K562 (cell line): ENCODE data around the gene DUS1L. TPM values are rescaled to one million over a fixed set of nuclear protein-coding genes. Genes with fewer than 3 reads are reported as not detected.
A peak's percentile ranks its signal among the peaks of the same experiment; 100 is the strongest.

Experiments
- ATF7 ChIP-seq: fragments of 450-650 bp; IDR thresholded peaks from 2 replicates; pipeline ENCODE4 v1.7.1; 2014; ENCODE audit warnings: mild to moderate bottlenecking, moderate library complexity
- ERF ChIP-seq: fragments of 450-650 bp; formaldehyde crosslinking; IDR thresholded peaks from 2 replicates; pipeline ENCODE4 v1.4.0; 2020; ENCODE audit warnings: mild to moderate bottlenecking, mixed read lengths
- FIP1L1 ChIP-seq: fragments of 200-400 bp; formaldehyde crosslinking; IDR thresholded peaks from 2 replicates; pipeline ENCODE4 v1.6.1; 2018; ENCODE audit warnings: mild to moderate bottlenecking, low read depth, low read length; ENCODE audit not compliant: poor library complexity, severe bottlenecking
- GATAD2B ChIP-seq: fragments of 450-650 bp; IDR thresholded peaks from 2 replicates; pipeline ENCODE4 v1.6.1; 2017; ENCODE audit warnings: mild to moderate bottlenecking, borderline replicate concordance
- JUNB ChIP-seq: fragments of 450-650 bp; formaldehyde crosslinking; conservative IDR thresholded peaks from 2 replicates; pipeline ENCODE4 v1.4.0; 2020; ENCODE audit warnings: mild to moderate bottlenecking
- NFRKB ChIP-seq: fragments of 450-650 bp; IDR thresholded peaks from 2 replicates; pipeline ENCODE4 v1.6.1; 2016; ENCODE audit warnings: low read depth
- NONO ChIP-seq, 2 experiments: fragments of 200-400 bp in 1 of 2; fragments of 450-650 bp in 1 of 2; formaldehyde crosslinking in 1 of 2; IDR thresholded peaks; 2 replicates each; pipeline ENCODE4 v1.6.1; 2017; ENCODE audit warnings: low read depth in 2 of 2, mild to moderate bottlenecking in 2 of 2, moderate library complexity in 2 of 2, low read length in 1 of 2
- PHF8 ChIP-seq: fragments of 200-600 bp; sonication (generic); IDR thresholded peaks from 2 replicates; pipeline ENCODE4 v1.6.1; 2012; ENCODE audit warnings: mixed run types, mild to moderate bottlenecking, inconsistent platforms, low read length, moderate library complexity, borderline replicate concordance
- RBM34 ChIP-seq: fragments of 200-400 bp; formaldehyde crosslinking; IDR thresholded peaks from 2 replicates; pipeline ENCODE4 v1.6.1; 2018; ENCODE audit warnings: low read length, borderline replicate concordance; ENCODE audit not compliant: insufficient read depth
- SMAD2 ChIP-seq: fragments of 150-350 bp; IDR thresholded peaks from 2 replicates; pipeline ENCODE4 v1.6.1; 2014; ENCODE audit warnings: low read depth, mild to moderate bottlenecking, low read length
- SRSF3 ChIP-seq: fragments of 200-400 bp; formaldehyde crosslinking; IDR thresholded peaks from 2 replicates; pipeline ENCODE4 v1.6.1; 2016; ENCODE audit warnings: mild to moderate bottlenecking, low read length, moderate library complexity; ENCODE audit not compliant: insufficient read depth
- TBP ChIP-seq: optimal IDR thresholded peaks from 2 replicates; pipeline ENCODE3; 2011; ENCODE audit warnings: low read depth, low read length, improper control_type of control experiment
- ZNF212 ChIP-seq: fragments of 450-650 bp; formaldehyde crosslinking; IDR thresholded peaks from 2 replicates; pipeline ENCODE4 v1.4.0; 2020; ENCODE audit warnings: mild to moderate bottlenecking
- ZNF282 ChIP-seq: sonication (generic); formaldehyde crosslinking; IDR thresholded peaks from 2 replicates; pipeline ENCODE4 v1.8.1; 2023; ENCODE audit warnings: missing genetic modification reagents
- ZNF766 ChIP-seq: fragments of 200-800 bp; sonication (Bioruptor generic); conservative IDR thresholded peaks from 2 replicates; pipeline ENCODE4 v1.6.1; 2016; ENCODE audit warnings: missing genetic modification characterization, missing compliant biosample characterization
- polyA plus RNA-seq, 8 experiments: library from polyadenylated mRNA; depleted of rRNA in 4 of 8; stranded (reverse) in 5 of 8; unstranded in 3 of 8; fragments of >200 nt; fragmentation: Nextera tagmentation in 2 of 8; fragmentation: Illumina TruSeq in 1 of 8; extraction: Ambion mirVana in 2 of 8; extraction: Trizol in 1 of 8; gene quantifications; 2 replicates each; pipeline versions ENCODE4 v1.2.1 to v1.2.3, GENCODE V29; 2011 to 2014; ENCODE audit warnings: inconsistent platforms in 1 of 8, missing spikeins in 1 of 8
- total RNA-seq, 7 experiments: library from RNA; depleted of rRNA in 6 of 7; stranded (reverse); fragments of >200 nt in 6 of 7; fragmentation: Illumina TruSeq in 2 of 7; extraction: Trizol in 2 of 7; gene quantifications; 2 replicates each; pipeline versions ENCODE4 v1.2.1 to v1.2.3, GENCODE V29; 2011 to 2021; ENCODE audit warnings: low replicate concordance in 1 of 7
- TF ChIP-seq, protein P1 (sequence below): IDR thresholded peaks from 3 replicates; pipeline ENCODE4 v1.6.1; 2011; ENCODE audit warnings: borderline replicate concordance, mild to moderate bottlenecking; ENCODE audit not compliant: insufficient read length, insufficient read depth
- TF ChIP-seq, protein P2 (sequence below): conservative IDR thresholded peaks from 2 replicates; pipeline ENCODE4 v1.6.1; 2011; ENCODE audit warnings: low read depth, mild to moderate bottlenecking, low read length; ENCODE audit not compliant: control insufficient read depth
- TF ChIP-seq, protein P3 (sequence below): fragments of 250-450 bp; sonication (Bioruptor Pico); IDR thresholded peaks from 2 replicates; pipeline ENCODE4 v1.8.0; 2021; ENCODE audit warnings: moderate library complexity, mild to moderate bottlenecking, inconsistent platforms
- TF ChIP-seq, protein P4 (sequence below), 2 experiments: fragments of 250-450 bp in 1 of 2; fragments of 450-650 bp in 1 of 2; sonication (Bioruptor Pico) in 1 of 2; IDR thresholded peaks; 2 replicates each; pipeline versions ENCODE4 v1.6.1 to v1.8.0; 2016 to 2021; ENCODE audit warnings: mild to moderate bottlenecking in 2 of 2, moderate library complexity in 2 of 2, missing compliant biosample characterization in 1 of 2, missing genetic modification characterization in 1 of 2
- TF ChIP-seq, protein P5 (sequence below): sonication (generic); formaldehyde crosslinking; IDR thresholded peaks from 2 replicates; pipeline ENCODE4 v1.8.1; 2023; ENCODE audit warnings: mild to moderate bottlenecking, missing genetic modification reagents
- TF ChIP-seq, protein P6 (sequence below): sonication (generic); formaldehyde crosslinking; IDR thresholded peaks from 2 replicates; pipeline ENCODE4 v1.8.1; 2023; ENCODE audit warnings: mild to moderate bottlenecking, missing genetic modification reagents, moderate library complexity

The DUS1L gene
- total and polyA plus RNA-seq, 9 of the 15 experiments (the other 6 are each of a cell fraction or from before 2014, with no cell fraction given): 7.8 to 210 (median 83.9) TPM

DNA sequence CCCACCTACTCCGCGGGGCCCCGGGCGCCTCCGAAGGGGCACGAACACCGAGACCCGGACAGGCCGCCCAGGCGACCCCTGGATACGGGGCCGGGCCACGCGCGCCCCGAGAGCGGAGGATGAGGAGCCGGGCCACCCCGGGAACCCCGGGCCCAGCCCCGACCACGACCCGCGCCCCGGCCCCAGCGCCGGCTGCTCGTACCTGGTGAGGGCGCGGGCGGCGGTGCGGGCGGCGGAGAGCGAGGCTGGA is 32.2 kb upstream of the DUS1L start (continued):
- TF ChIP-seq, protein P1, sequence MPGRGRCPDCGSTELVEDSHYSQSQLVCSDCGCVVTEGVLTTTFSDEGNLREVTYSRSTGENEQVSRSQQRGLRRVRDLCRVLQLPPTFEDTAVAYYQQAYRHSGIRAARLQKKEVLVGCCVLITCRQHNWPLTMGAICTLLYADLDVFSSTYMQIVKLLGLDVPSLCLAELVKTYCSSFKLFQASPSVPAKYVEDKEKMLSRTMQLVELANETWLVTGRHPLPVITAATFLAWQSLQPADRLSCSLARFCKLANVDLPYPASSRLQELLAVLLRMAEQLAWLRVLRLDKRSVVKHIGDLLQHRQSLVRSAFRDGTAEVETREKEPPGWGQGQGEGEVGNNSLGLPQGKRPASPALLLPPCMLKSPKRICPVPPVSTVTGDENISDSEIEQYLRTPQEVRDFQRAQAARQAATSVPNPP: no peak
- no peak for TF ChIP-seq TBP
- TF ChIP-seq PHF8: peak; percentile 59; the same call in 1 of the 2 replicates
- no peak for TF ChIP-seq ZNF766 (CRISPR knock-in tag)
- TF ChIP-seq ZNF282 (CRISPR knock-in tag): no peak; the same call in 1 of the 2 replicates
- TF ChIP-seq, protein P2, sequence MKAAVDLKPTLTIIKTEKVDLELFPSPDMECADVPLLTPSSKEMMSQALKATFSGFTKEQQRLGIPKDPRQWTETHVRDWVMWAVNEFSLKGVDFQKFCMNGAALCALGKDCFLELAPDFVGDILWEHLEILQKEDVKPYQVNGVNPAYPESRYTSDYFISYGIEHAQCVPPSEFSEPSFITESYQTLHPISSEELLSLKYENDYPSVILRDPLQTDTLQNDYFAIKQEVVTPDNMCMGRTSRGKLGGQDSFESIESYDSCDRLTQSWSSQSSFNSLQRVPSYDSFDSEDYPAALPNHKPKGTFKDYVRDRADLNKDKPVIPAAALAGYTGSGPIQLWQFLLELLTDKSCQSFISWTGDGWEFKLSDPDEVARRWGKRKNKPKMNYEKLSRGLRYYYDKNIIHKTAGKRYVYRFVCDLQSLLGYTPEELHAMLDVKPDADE: no peak
- 0 out of 2 replicates have a peak, but pooled peaks have one; percentile 6 for TF ChIP-seq JUNB (CRISPR knock-in tag)
- no peak for TF ChIP-seq ZNF212 (CRISPR knock-in tag)
- TF ChIP-seq NONO (IDR thresholded peaks at IDR 0.05; ENCODE audit: low read depth in 2 of 2, low read length in 1 of 2): peak; percentile 85 to 100; a peak in 2 of 4 replicates
- 0 out of 2 replicates have a peak, but pooled peaks have one; percentile 66 for TF ChIP-seq SRSF3
- TF ChIP-seq, protein P3, sequence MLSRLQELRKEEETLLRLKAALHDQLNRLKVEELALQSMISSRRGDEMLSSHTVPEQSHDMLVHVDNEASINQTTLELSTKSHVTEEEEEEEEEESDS: no peak
- TF ChIP-seq GATAD2B: peak; percentile 11; the same call in 1 of the 2 replicates
- TF ChIP-seq, protein P4, sequence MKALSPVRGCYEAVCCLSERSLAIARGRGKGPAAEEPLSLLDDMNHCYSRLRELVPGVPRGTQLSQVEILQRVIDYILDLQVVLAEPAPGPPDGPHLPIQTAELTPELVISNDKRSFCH (CRISPR knock-in tag; IDR thresholded peaks at IDR 0.05): no peak
- TF ChIP-seq, protein P4 (tag; IDR thresholded peaks at IDR 0.05): peak; percentile 19; the same call in 1 of the 2 replicates
- no peak for TF ChIP-seq SMAD2
- TF ChIP-seq, protein P5, sequence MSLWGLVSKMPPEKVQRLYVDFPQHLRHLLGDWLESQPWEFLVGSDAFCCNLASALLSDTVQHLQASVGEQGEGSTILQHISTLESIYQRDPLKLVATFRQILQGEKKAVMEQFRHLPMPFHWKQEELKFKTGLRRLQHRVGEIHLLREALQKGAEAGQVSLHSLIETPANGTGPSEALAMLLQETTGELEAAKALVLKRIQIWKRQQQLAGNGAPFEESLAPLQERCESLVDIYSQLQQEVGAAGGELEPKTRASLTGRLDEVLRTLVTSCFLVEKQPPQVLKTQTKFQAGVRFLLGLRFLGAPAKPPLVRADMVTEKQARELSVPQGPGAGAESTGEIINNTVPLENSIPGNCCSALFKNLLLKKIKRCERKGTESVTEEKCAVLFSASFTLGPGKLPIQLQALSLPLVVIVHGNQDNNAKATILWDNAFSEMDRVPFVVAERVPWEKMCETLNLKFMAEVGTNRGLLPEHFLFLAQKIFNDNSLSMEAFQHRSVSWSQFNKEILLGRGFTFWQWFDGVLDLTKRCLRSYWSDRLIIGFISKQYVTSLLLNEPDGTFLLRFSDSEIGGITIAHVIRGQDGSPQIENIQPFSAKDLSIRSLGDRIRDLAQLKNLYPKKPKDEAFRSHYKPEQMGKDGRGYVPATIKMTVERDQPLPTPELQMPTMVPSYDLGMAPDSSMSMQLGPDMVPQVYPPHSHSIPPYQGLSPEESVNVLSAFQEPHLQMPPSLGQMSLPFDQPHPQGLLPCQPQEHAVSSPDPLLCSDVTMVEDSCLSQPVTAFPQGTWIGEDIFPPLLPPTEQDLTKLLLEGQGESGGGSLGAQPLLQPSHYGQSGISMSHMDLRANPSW (CRISPR knock-in tag): 0 out of 2 replicates have a peak, but pooled peaks have one; percentile 80
- TF ChIP-seq ERF: no peak
- TF ChIP-seq, protein P6, sequence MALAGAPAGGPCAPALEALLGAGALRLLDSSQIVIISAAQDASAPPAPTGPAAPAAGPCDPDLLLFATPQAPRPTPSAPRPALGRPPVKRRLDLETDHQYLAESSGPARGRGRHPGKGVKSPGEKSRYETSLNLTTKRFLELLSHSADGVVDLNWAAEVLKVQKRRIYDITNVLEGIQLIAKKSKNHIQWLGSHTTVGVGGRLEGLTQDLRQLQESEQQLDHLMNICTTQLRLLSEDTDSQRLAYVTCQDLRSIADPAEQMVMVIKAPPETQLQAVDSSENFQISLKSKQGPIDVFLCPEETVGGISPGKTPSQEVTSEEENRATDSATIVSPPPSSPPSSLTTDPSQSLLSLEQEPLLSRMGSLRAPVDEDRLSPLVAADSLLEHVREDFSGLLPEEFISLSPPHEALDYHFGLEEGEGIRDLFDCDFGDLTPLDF (CRISPR knock-in tag): no peak
- TF ChIP-seq FIP1L1: peak; percentile 90
- no peak for TF ChIP-seq NFRKB
- no peak for TF ChIP-seq RBM34
- TF ChIP-seq ATF7: no peak
